ENCODE data around the gene SPON2. TPM values are rescaled to one million over a fixed set of nuclear protein-coding genes. Genes with fewer than 3 reads are reported as not detected.

The SPON2 gene
- total RNA-seq, 1 donor from 2014 or later: 43.9 TPM

GRCh38 chr4:1198098-1198844, 25.9 kb upstream of the SPON2 start:
- no peak overlapping the region for H3K27ac ChIP-seq

GRCh38 chr4:1196421-1197183, 24.2 kb upstream of the SPON2 start:
- Histone ChIP-seq H3K27me3 (no peaks in the 10 kb centered on the region), H3K4me1 (peaks cover 41% of the 10 kb centered on the region), H3K27ac (no peak overlapping the region), H3K36me3 (no peaks in the 10 kb centered on the region), H3K9me3 (no peaks in the 10 kb centered on the region), H3K4me3 (no peak overlapping the region)
- TF ChIP-seq CTCF (IDR thresholded peaks at IDR 0.05): no peak
- ATAC-seq (no peak), DNase-seq (no peak)
- intact Hi-C loops (cut with DNase I): no loop called here

More at GRCh38 chr4:1198098-1198844, 25.9 kb upstream of the SPON2 start:
- no peaks in the 10 kb centered on the region for H3K9me3 ChIP-seq
- H3K36me3 ChIP-seq: no peaks in the 10 kb centered on the region
- DNase-seq (no peak), ATAC-seq (no peak)
- H3K4me1 ChIP-seq: peaks cover 41% of the 10 kb centered on the region
- H3K27me3 ChIP-seq: no peaks in the 10 kb centered on the region
- H3K4me3 ChIP-seq: no peak overlapping the region
- no peak for TF ChIP-seq CTCF (IDR thresholded peaks at IDR 0.05)
- intact Hi-C loops (cut with DNase I): no loop called here

GRCh38 chr4:1195891-1196401, 23.6 kb upstream of the SPON2 start:
- Histone ChIP-seq H3K9me3 (no peaks in the 10 kb centered on the region), H3K4me1 (peaks cover 37% of the 10 kb centered on the region), H3K27ac (no peak overlapping the region), H3K36me3 (no peaks in the 10 kb centered on the region), H3K4me3 (no peak overlapping the region), H3K27me3 (no peaks in the 10 kb centered on the region)
- TF ChIP-seq CTCF (IDR thresholded peaks at IDR 0.05): no peak
- DNase-seq (peak; percentile 51), ATAC-seq (no peak)
- intact Hi-C loops (cut with DNase I): no loop called here

DNA sequence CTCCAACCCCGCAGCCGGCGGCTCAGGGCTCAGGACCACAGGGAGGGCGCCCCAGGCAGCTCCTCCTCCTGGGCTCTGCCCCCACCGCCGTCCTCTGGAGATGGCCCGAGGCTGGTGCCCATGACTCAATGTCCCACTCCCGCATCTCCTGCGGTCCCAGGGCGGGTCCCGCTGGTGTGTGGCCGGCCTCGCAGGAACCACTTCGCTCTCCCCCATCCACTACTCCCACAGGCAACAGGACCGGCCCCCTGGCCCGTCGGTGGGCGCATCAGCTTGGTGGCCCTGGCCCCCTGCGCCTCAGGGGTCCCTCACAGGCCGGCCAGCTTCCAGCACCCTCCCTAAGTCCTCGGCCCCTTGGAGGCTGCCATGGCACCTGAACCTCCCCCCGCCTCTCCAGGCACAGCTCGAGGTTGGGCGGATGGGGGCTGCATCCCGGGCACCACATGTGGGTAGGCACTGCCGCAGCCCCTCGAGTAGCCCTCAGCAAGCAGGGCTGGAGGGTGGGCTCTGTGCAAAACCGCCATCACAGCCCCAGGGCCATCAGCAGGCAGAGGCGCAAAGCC, 22.8 kb upstream of the SPON2 start:
- H3K27ac ChIP-seq: no peak overlapping the region
- no peaks in the 10 kb centered on the region for H3K9me3 ChIP-seq
- peaks cover 31% of the 10 kb centered on the region for H3K4me1 ChIP-seq
- no peak for TF ChIP-seq CTCF (IDR thresholded peaks at IDR 0.05)
- H3K36me3 ChIP-seq: no peaks in the 10 kb centered on the region
- ATAC-seq: no peak
- peak; percentile 57 for DNase-seq
- H3K27me3 ChIP-seq: no peaks in the 10 kb centered on the region
- intact Hi-C loops (cut with DNase I): no loop called here
- no peak overlapping the region for H3K4me3 ChIP-seq

DNA sequence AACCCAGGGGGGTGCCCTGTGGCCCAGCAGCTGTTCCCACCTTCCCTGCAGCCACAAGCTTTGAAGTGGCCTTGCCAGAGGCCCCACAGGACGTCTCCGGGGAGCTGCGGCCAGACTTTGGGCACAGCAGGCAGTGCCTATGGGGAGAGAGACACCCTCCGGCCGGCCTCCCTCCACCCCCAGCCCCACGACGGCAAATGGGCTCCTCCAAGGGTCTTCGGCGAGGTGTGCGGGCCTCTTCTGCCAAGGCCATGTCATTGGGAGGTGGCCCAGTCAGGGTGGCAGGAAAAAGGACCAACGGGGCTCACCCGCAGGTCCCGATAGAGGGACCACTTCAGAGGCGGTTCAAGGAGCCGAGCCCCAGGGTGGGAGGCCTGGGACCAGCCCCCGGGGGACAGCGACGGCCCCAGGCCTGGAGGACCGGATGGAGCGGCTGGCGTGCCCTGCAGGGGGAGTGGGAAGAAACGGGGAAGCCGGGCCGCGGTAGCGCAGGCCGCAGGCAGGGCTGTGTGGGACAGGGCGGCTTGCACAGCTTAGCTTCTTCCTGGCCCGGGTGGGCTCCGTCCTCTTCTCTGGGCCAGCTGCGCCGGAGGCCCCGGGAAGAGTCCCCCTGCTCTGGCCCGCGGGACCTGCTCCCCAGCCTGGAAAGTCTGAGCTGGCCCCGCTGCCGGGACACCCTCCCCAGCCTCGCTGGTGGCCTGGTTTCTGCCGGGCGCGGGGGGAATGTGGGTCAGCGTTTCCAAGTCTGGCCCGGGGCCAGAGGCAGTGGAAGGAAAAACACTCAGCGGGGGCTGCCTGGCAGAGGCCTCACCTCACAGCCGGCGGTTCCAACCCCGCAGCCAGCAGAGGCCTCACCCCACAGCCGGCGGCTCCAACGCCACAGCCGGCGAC, 21.9 kb upstream of the SPON2 start:
- peak; percentile 6 for ATAC-seq

More for the DNA sequence above, 21.9 kb upstream of the SPON2 start:
- Histone ChIP-seq H3K4me1 (peaks cover 27% of the 10 kb centered on the region), H3K9me3 (no peaks in the 10 kb centered on the region), H3K36me3 (no peaks in the 10 kb centered on the region), H3K27ac (peak overlapping the region; percentile 81), H3K27me3 (no peaks in the 10 kb centered on the region), H3K4me3 (no peak overlapping the region)
- TF ChIP-seq CTCF (IDR thresholded peaks at IDR 0.05): no peak
- intact Hi-C loops (cut with DNase I): no loop called here
- peak; percentile 70 for DNase-seq

Measured in upper lobe of right lung (tissue), 1 donor.